ENCODE measurements around the gene SLC24A5. TPM values are rescaled to one million over a fixed set of nuclear protein-coding genes. Genes with fewer than 3 reads are reported as not detected.

SLC24A5 gene
- total and polyA plus RNA-seq, 2 of the 4 experiments (the other 2 are of a cell fraction) = not detected

GRCh38 chr15:48076454-48076853 lies 44.3 kb upstream of the SLC24A5 start:
- H3K79me1 ChIP-seq (ENCODE audit: low read depth in 1 of 2, low read length in 2 of 2) = no peaks in the 10 kb centered on the region
- H3K27me3 ChIP-seq (ENCODE audit: control insufficient read depth, insufficient read depth, low read length) = peaks cover 17% of the 10 kb centered on the region
- no peak overlapping the region for H4K91ac ChIP-seq (ENCODE audit: insufficient read depth, low read depth, low read length)
- no peak overlapping the region for H2AK5ac ChIP-seq (ENCODE audit: low read depth, low read length)
- H2BK15ac ChIP-seq (ENCODE audit: low read depth, low read length) = no peak overlapping the region
- no peaks in the 10 kb centered on the region for H3K9me3 ChIP-seq (ENCODE audit: control insufficient read depth, insufficient read depth, low read length)
- no peak overlapping the region for H4K8ac ChIP-seq (ENCODE audit: low read depth in 2 of 2, low read length in 2 of 2)
- H3K4me1 ChIP-seq (ENCODE audit: control insufficient read depth, insufficient read depth, low read length) = no peaks in the 10 kb centered on the region
- H3K18ac ChIP-seq (ENCODE audit: low read depth, low read length) = no peak overlapping the region
- no peak overlapping the region for H3K27ac ChIP-seq (ENCODE audit: insufficient read depth, low read length)
- H2BK120ac ChIP-seq (ENCODE audit: low read depth, low read length) = no peak overlapping the region
- no peaks in the 10 kb centered on the region for H3K9me1 ChIP-seq (ENCODE audit: insufficient read depth, low read length)
- no peak overlapping the region for H2BK5ac ChIP-seq (ENCODE audit: low read depth, low read length, poor library complexity, severe bottlenecking)
- in situ Hi-C loops (cut with MboI; ENCODE audit: low sequenced_read_pairs) = no loop called here
- no peaks in the 10 kb centered on the region for H3K36me3 ChIP-seq (ENCODE audit: control insufficient read depth, insufficient read depth, low read length)
- no peak overlapping the region for H2BK20ac ChIP-seq (ENCODE audit: low read depth, low read length)
- no peak overlapping the region for H2AFZ ChIP-seq (replicated peaks; ENCODE audit: low read length, poor library complexity)
- dilution Hi-C loops (cut with HindIII; ENCODE audit: low sequenced_read_pairs, unreplicated experiment) = no loop called here
- no peak overlapping the region for H3K4ac ChIP-seq (ENCODE audit: low read depth, low read length)
- H3K4me2 ChIP-seq (ENCODE audit: low read depth, low read length) = no peak overlapping the region
- intact Hi-C loops (cut with micrococcal nuclease) = no loop called here
- BruUV-seq (replicated peaks) = no TSS peak
- no peak overlapping the region for H2AK9ac ChIP-seq (replicated peaks; ENCODE audit: low read depth, low read length, poor library complexity)
- H3K4me3 ChIP-seq (ENCODE audit: insufficient read depth, low read depth, low read length) = no peak overlapping the region
- no peaks in the 10 kb centered on the region for H4K20me1 ChIP-seq (ENCODE audit: insufficient read depth, low read length)
- ATAC-seq (ENCODE audit: low read depth) (no peak), DNase-seq (no peak)
- no peak overlapping the region for H3K56ac ChIP-seq (ENCODE audit: extremely low read depth, insufficient read depth, low read length)
- ChIA-PET POLR2A (ENCODE audit: unreplicated experiment) (no interaction called here), CTCF (no interaction called here)
- no peak overlapping the region for H3K23ac ChIP-seq (ENCODE audit: low read depth, low read length)
- no peak overlapping the region for H3K9ac ChIP-seq (ENCODE audit: low read depth, low read length)
- TF ChIP-seq RFX5 (IDR thresholded peaks at IDR 0.05; ENCODE audit: low read depth, low read length) = no peak
- no peak for TF ChIP-seq MAFK (IDR thresholded peaks at IDR 0.05; ENCODE audit: low read depth, low read length)
- no peak for TF ChIP-seq SMC3 (IDR thresholded peaks at IDR 0.05; ENCODE audit: low read depth, low read length)
- H4K5ac ChIP-seq (ENCODE audit: low read depth, low read length) = no peak overlapping the region
- 0% methylated on average over 1 of the region's 4 CpGs; no CpG with 5 or more reads in 1 of the 2 experiments for WGBS, 2 experiments (ENCODE audit: extremely low coverage in 2 of 2, insufficient read length in 1 of 2)
- H3K14ac ChIP-seq (replicated peaks; ENCODE audit: low read depth, low read length) = no peak overlapping the region
